Caco-2 (cell line): ENCODE measurements around the gene ZNF385C. TPM values are rescaled to one million over a fixed set of nuclear protein-coding genes. Genes with fewer than 3 reads are reported as not detected.

Experiments
- BruUV-seq: library from RNA; stranded (reverse); fragments of 400-500 nt; replicated peaks from 2 replicates; lab custom pipeline; 2021; lab: Mats Ljungman, UMichigan
- CTCF ChIA-PET: fragments of 300-600 bp; sonication (Branson Sonifier 250); formaldehyde crosslinking; loops from one replicate; lab custom pipeline; 2022; ENCODE audit warnings: antibody characterized with exemption; lab: Charles Lee
- POLR2A ChIA-PET: fragments of 300-600 bp; sonication (Branson Sonifier 250); formaldehyde crosslinking; loops from one replicate; lab custom pipeline; 2022; ENCODE audit warnings: antibody characterized with exemption; lab: Charles Lee
- DNase-seq, 2 experiments: peaks; one replicate each; pipeline versions ENCODE4 v3.0.0 to v3.0.0-alpha.2; 2020 to 2022
- H3K27me3 ChIP-seq: replicated peaks from 2 replicates; pipeline ENCODE4 v1.6.0; 2011; ENCODE audit warnings: low read length; ENCODE audit not compliant: control insufficient read depth, insufficient read depth
- H3K36me3 ChIP-seq: 2 replicates; pipeline ENCODE4 v1.5.1; 2011; ENCODE audit warnings: low read length; ENCODE audit not compliant: control insufficient read depth, insufficient read depth
- H3K4me1 ChIP-seq: fragments of 250-450 bp; sonication (Bioruptor Pico); 2 replicates; pipeline ENCODE4 v1.5.1; 2020; ENCODE audit warnings: mild to moderate bottlenecking
- H3K4me3 ChIP-seq: 2 replicates; pipeline ENCODE4 v1.5.1; 2011; ENCODE audit warnings: low read depth, mild to moderate bottlenecking, control low read depth, low read length
- H3K9me3 ChIP-seq: fragments of 250-450 bp; sonication (Bioruptor Pico); 2 replicates; pipeline ENCODE4 v1.5.1; 2020; ENCODE audit warnings: mild to moderate bottlenecking, moderate library complexity
- H3K27ac Mint-ChIP-seq: one replicate; pipeline ENCODE4 v1.8.0; 2022; ENCODE audit warnings: mixed read lengths; ENCODE audit not compliant: unreplicated experiment
- H3K27me3 Mint-ChIP-seq: one replicate; pipeline ENCODE4 v1.8.0; 2022; ENCODE audit warnings: mixed read lengths; ENCODE audit not compliant: insufficient read depth, unreplicated experiment
- H3K36me3 Mint-ChIP-seq: one replicate; pipeline ENCODE4 v1.8.0; 2022; ENCODE audit warnings: mild to moderate bottlenecking, mixed read lengths; ENCODE audit not compliant: insufficient read depth, unreplicated experiment
- H3K4me1 Mint-ChIP-seq: one replicate; pipeline ENCODE4 v1.8.0; 2022; ENCODE audit warnings: low read depth, mixed read lengths; ENCODE audit not compliant: unreplicated experiment
- H3K4me3 Mint-ChIP-seq: one replicate; pipeline ENCODE4 v1.8.0; 2022; ENCODE audit warnings: mild to moderate bottlenecking, moderate library complexity, mixed read lengths; ENCODE audit not compliant: unreplicated experiment
- H3K9me3 Mint-ChIP-seq: one replicate; pipeline ENCODE4 v1.8.0; 2022; ENCODE audit warnings: mixed read lengths; ENCODE audit not compliant: unreplicated experiment
- intact Hi-C: fragments of 100-400 bp; cut with micrococcal nuclease; formaldehyde crosslinking; loops from one replicate; pipeline ENCODE4 v1.10.0; 2022; ENCODE audit not compliant: unreplicated experiment
- total RNA-seq: library from RNA; stranded (reverse); gene quantifications from 2 replicates; pipeline ENCODE4 v1.2.3, GENCODE V29; 2022
- TF ChIP-seq, protein P1 (sequence below), 2 experiments: fragments of 200-600 bp in 1 of 2; IDR thresholded peaks; 1 replicate in 1 of 2; 2 replicates in 1 of 2; pipeline versions ENCODE4 v1.5.1 to v1.8.0; 2011 to 2022; ENCODE audit warnings: antibody characterized with exemption in 1 of 2, control low read depth in 1 of 2, inconsistent platforms in 1 of 2, low read depth in 1 of 2, low read length in 1 of 2, mild to moderate bottlenecking in 1 of 2, moderate library complexity in 1 of 2; ENCODE audit not compliant: insufficient read depth in 1 of 2, severe bottlenecking in 1 of 2, unreplicated experiment in 1 of 2

The ZNF385C gene
- total RNA-seq, 1 experiment from 2014 or later, result 1.5 TPM

DNA sequence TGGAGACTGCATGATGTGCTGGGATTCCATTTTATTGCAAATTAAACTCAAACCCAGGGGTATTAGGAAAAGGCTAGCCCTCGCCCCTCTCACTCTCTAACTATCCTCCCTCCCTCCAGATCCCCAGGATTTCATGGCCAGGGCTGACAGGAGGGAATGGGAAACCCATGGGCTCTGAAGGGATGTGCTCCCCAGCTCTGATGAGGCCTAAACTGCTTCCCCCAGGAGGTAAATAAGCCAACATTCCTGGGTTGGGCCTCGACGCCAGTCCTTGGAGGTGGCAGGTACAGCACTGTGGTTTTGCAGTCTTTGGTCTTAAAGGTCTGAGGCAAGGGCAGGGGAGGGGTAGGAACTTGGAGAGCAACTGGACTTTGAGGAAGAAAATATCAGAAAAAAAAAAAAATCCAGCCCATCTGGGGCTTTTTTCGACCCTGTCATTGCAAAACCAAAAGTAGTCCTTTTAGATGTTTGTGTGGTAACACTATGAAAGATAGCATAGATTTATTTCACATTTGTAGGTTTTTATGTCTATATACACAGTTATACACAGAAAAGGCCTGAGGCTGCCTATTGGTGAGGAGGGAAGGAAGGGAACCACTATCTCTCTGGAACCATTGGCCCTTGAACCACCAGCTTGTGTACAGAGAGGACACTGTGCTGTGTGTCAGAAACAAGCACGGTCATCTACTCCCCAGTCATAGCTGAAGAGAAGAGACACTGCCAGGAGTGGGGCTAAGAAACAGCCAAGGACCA lies 59.9 kb downstream of the ZNF385C start:
- TF ChIP-seq, protein P1, sequence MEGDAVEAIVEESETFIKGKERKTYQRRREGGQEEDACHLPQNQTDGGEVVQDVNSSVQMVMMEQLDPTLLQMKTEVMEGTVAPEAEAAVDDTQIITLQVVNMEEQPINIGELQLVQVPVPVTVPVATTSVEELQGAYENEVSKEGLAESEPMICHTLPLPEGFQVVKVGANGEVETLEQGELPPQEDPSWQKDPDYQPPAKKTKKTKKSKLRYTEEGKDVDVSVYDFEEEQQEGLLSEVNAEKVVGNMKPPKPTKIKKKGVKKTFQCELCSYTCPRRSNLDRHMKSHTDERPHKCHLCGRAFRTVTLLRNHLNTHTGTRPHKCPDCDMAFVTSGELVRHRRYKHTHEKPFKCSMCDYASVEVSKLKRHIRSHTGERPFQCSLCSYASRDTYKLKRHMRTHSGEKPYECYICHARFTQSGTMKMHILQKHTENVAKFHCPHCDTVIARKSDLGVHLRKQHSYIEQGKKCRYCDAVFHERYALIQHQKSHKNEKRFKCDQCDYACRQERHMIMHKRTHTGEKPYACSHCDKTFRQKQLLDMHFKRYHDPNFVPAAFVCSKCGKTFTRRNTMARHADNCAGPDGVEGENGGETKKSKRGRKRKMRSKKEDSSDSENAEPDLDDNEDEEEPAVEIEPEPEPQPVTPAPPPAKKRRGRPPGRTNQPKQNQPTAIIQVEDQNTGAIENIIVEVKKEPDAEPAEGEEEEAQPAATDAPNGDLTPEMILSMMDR (IDR thresholded peaks at IDR 0.05; ENCODE audit: insufficient read depth in 1 of 2, low read depth in 1 of 2, low read length in 1 of 2, severe bottlenecking in 1 of 2, unreplicated experiment in 1 of 2), result no peak
- Histone ChIP-seq H3K27me3 (no peaks in the 10 kb centered on the region), H3K4me1 (no peaks in the 10 kb centered on the region), H3K36me3 (peaks cover 1% of the 10 kb centered on the region), H3K4me3 (no peak overlapping the region), H3K9me3 (no peaks in the 10 kb centered on the region)
- Mint-ChIP-seq H3K9me3 (no peaks in the 10 kb centered on the region), H3K4me1 (no peaks in the 10 kb centered on the region), H3K36me3 (no peaks in the 10 kb centered on the region), H3K27ac (no peak overlapping the region), H3K4me3 (no peak overlapping the region), H3K27me3 (no peaks in the 10 kb centered on the region)
- intact Hi-C loops, result no loop called here
- DNase-seq, result no peak
- BruUV-seq, result no TSS peak
- CTCF ChIA-PET, result no interaction called here
- POLR2A ChIA-PET, result no interaction called here

DNA sequence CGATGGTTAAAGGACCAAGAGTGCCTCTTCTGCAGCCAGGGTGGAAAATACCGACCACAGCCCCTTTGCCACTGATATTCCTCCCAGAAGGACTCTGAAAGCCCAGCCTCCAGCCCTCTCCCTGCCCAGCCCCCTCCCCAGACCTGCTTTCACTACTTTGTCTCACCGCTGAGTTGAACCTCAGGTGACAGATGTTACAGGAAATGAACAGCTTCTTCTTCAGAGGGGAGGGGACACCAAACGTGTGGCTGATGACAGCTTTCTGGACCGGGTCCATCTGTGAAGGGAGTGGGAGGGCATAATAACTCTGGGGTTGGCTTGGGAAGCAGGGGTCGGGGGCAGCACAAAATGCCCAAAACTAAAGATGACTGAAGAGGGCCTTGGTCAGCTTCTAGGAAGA lies 64.2 kb downstream of the ZNF385C start:
- ChIA-PET CTCF (interaction anchor here (0.7 to 1.3 kb wide), 2 partner anchors 14 to 34 kb away, joined by 3 to 5 read pairs; partner anchors contain the start of gene NKIRAS2), POLR2A (interaction anchor here (0.6 kb wide), 1 partner anchor 17 kb away, joined by 3 read pairs; the partner anchor contains the start of gene DNAJC7)
- Mint-ChIP-seq H3K9me3 (no peaks in the 10 kb centered on the region), H3K27me3 (no peaks in the 10 kb centered on the region), H3K36me3 (no peaks in the 10 kb centered on the region), H3K4me1 (no peaks in the 10 kb centered on the region), H3K27ac (peak overlapping the region; percentile 21), H3K4me3 (no peak overlapping the region)
- H3K4me3 ChIP-seq, result no peak overlapping the region
- no peaks in the 10 kb centered on the region for H3K4me1 ChIP-seq
- no TSS peak for BruUV-seq
- intact Hi-C loops, result no loop called here
- H3K36me3 ChIP-seq, result no peaks in the 10 kb centered on the region
- H3K27me3 ChIP-seq, result no peaks in the 10 kb centered on the region
- no peak for DNase-seq
- TF ChIP-seq, protein P1 (IDR thresholded peaks at IDR 0.05; ENCODE audit: insufficient read depth in 1 of 2, low read depth in 1 of 2, low read length in 1 of 2, severe bottlenecking in 1 of 2, unreplicated experiment in 1 of 2), result no peak
- H3K9me3 ChIP-seq, result no peaks in the 10 kb centered on the region

DNA sequence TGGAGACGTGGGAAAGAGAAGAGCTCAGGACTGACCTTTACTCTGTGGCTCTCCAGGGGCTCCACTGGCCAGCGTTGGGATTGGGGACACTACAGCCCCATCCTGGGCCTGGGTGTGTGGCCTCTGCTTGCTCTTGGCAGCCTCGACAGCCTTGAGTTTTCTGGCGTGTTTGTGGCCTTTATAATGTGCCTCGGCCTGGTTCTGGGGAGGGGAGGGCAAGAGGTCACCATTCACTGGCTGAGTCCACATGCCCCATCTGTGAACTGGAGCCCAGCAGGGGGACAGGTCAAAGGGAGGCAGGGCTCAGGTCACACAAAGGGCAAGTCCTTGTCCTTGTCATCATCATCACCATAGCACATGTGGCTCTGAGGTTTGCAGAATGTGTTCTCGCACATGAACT lies 66.7 kb downstream of the ZNF385C start:
- POLR2A ChIA-PET, result no interaction called here
- CTCF ChIA-PET, result interaction anchor here (1.1 to 1.2 kb wide), 2 partner anchors 27 to 66 kb away, joined by 3 to 5 read pairs; no protein-coding TSS in a partner anchor
- no peaks in the 10 kb centered on the region for H3K36me3 ChIP-seq
- no peak for DNase-seq
- H3K27me3 ChIP-seq, result no peaks in the 10 kb centered on the region
- H3K4me1 ChIP-seq, result no peaks in the 10 kb centered on the region
- peaks cover 5% of the 10 kb centered on the region for H3K36me3 Mint-ChIP-seq
- no TSS peak for BruUV-seq
- no peaks in the 10 kb centered on the region for H3K9me3 ChIP-seq
- no peak overlapping the region for H3K4me3 ChIP-seq
- intact Hi-C loops, result no loop called here
- no peaks in the 10 kb centered on the region for H3K27me3 Mint-ChIP-seq
- H3K4me1 Mint-ChIP-seq, result peaks cover 8% of the 10 kb centered on the region
- H3K27ac Mint-ChIP-seq, result no peak overlapping the region
- TF ChIP-seq, protein P1 (IDR thresholded peaks at IDR 0.05; ENCODE audit: insufficient read depth in 1 of 2, low read depth in 1 of 2, low read length in 1 of 2, severe bottlenecking in 1 of 2, unreplicated experiment in 1 of 2), result no peak
- no peaks in the 10 kb centered on the region for H3K9me3 Mint-ChIP-seq
- H3K4me3 Mint-ChIP-seq, result no peak overlapping the region
